ENCODE measurements around the gene DOCK7.
"Not testable (repeated sequence)": the region's sequence is repeated elsewhere in the genome, so short reads cannot be mapped to it uniquely, and the experiment has no call there.

DOCK7 gene

GRCh38 chr1:62612770-62613169, 75.4 kb downstream of the DOCK7 start:
- Mint-ChIP-seq H3K27ac (no peak overlapping the region), H3K4me1 (no peaks in the 10 kb centered on the region), H3K36me3 (no peaks in the 10 kb centered on the region), H3K27me3 (no peaks in the 10 kb centered on the region), H3K4me3 (no peak overlapping the region), H3K9me3 (no peaks in the 10 kb centered on the region)
- no peak for DNase-seq
- CTCF ChIA-PET: no interaction called here

DNA sequence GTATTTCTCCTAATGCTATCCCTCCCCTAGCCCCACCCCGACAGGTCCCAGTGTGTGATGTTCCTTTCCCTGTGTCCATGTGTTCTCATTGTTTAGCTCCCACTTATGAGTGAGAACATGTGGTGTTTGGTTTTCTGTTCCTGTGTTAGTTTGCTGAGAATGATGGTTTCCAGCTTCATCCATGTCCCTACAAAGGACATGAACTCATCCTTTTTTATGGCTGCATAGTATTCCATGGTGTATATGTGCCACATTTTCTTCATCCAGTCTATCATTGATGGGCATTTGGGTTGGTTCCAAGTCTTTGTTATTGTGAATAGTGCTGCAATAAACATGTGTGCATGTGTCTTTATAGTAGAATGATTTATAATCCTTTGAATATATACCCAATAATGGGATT, 77.6 kb downstream of the DOCK7 start:
- DNase-seq, H3K27ac Mint-ChIP-seq, H3K27me3 Mint-ChIP-seq, H3K9me3 Mint-ChIP-seq, H3K4me1 Mint-ChIP-seq, H3K4me3 Mint-ChIP-seq, CTCF ChIA-PET, H3K36me3 Mint-ChIP-seq: not testable (repeated sequence)

- CTCF ChIA-PET: no interaction called here
- Mint-ChIP-seq H3K9me3 (no peaks in the 10 kb centered on the region), H3K4me3 (no peak overlapping the region), H3K36me3 (no peaks in the 10 kb centered on the region), H3K27ac (no peak overlapping the region), H3K4me1 (no peaks in the 10 kb centered on the region), H3K27me3 (no peaks in the 10 kb centered on the region)
- DNase-seq: no peak
Measured at GRCh38 chr1:62608905-62609304, 79.3 kb downstream of the DOCK7 start.

DNA sequence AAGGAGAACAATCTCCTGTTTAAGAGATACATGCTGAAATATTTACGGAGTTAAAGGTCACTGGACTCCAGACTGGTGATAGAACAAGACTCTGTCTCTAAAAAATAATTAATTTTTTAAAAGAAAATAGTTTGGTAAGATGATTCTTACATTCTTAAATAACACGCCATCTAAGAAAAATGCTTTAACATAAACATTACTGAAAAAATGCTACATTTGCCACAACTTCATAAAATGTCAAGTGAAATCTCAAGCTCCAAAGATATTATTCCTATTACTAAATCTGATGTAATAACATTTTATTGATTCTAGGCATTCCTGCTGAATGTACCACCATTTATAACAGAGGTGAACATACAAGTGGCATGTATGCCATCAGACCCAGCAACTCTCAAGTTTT, 86.7 kb downstream of the DOCK7 start:
- CTCF ChIA-PET: no interaction called here
- Mint-ChIP-seq H3K27ac (no peak overlapping the region), H3K36me3 (no peaks in the 10 kb centered on the region), H3K4me1 (no peaks in the 10 kb centered on the region), H3K27me3 (no peaks in the 10 kb centered on the region), H3K4me3 (no peak overlapping the region), H3K9me3 (no peaks in the 10 kb centered on the region)
- no peak for DNase-seq

- Mint-ChIP-seq H3K27me3 (no peaks in the 10 kb centered on the region), H3K36me3 (no peaks in the 10 kb centered on the region), H3K27ac (no peak overlapping the region), H3K9me3 (no peaks in the 10 kb centered on the region), H3K4me3 (no peak overlapping the region), H3K4me1 (no peaks in the 10 kb centered on the region)
- no peak for DNase-seq
- CTCF ChIA-PET: no interaction called here
Measured at GRCh38 chr1:62599044-62599443, 89.1 kb downstream of the DOCK7 start.

- H3K27me3 Mint-ChIP-seq: no peaks in the 10 kb centered on the region
- DNase-seq: no peak
- H3K9me3 Mint-ChIP-seq: no peaks in the 10 kb centered on the region
- H3K4me1 Mint-ChIP-seq: no peaks in the 10 kb centered on the region
- H3K4me3 Mint-ChIP-seq: no peak within 1 kb of the TSS
- no peak within 1 kb of the TSS for H3K27ac Mint-ChIP-seq
- H3K36me3 Mint-ChIP-seq: no peaks in the 10 kb centered on the region
- CTCF ChIA-PET: no interaction called here
Measured at GRCh38 chr1:62597281-62597680, 90.9 kb downstream of the DOCK7 start, which contains the start of gene ANGPTL3. Gene ANGPTL3, plus strand, starts transcription at chr1:62597520. Its CDS starts 47 bp downstream, at chr1:62597567.

DNA sequence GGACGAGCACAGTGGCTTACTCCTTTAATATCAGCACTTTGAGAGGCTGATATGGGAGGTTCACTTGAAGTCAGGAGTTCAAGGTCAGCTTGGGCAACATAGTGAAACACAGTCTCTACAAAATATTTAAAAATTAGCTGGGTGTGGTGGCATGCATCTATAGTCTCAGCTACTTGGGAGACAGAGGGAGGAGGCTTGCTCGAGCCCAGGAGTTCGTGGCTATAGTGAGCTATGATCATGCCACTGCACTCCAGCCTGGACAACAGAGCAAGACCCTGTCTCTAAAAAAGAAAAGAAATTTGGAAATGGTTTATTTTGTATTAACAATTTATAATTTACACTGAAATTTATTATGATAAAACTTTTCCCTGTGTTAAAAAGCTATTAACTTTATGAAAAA, 92.5 kb downstream of the DOCK7 start:
- Mint-ChIP-seq H3K4me1 (no peaks in the 10 kb centered on the region), H3K9me3 (no peaks in the 10 kb centered on the region), H3K27ac (no peak overlapping the region), H3K4me3 (no peak overlapping the region), H3K27me3 (no peaks in the 10 kb centered on the region), H3K36me3 (no peaks in the 10 kb centered on the region)
- no peak for DNase-seq
- CTCF ChIA-PET: no interaction called here

GRCh38 chr1:62593825-62594394, 94.3 kb downstream of the DOCK7 start:
- DNase-seq: no peak
- Mint-ChIP-seq H3K4me1 (no peaks in the 10 kb centered on the region), H3K9me3 (no peaks in the 10 kb centered on the region), H3K4me3 (no peak overlapping the region), H3K27me3 (no peaks in the 10 kb centered on the region), H3K27ac (no peak overlapping the region), H3K36me3 (no peaks in the 10 kb centered on the region)
- CTCF ChIA-PET: no interaction called here

DNA sequence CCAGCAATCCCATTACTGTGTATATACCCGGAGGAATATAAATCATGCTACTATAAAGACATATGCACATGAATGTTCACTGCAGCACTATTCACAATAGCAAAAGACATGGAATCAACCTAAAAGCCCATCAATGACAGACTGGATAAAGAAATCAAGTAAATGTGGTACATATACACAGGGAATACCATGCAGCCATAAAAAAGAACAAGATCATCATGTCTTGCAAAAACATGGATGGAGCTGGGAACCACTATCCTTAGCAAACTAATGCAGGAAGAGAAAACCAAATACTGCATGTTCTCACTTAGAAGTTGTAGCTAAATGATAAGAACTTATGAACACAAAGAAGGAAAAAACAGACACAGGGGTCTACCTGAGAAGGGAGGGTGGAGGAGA, 97.2 kb downstream of the DOCK7 start:
- CTCF ChIA-PET: no interaction called here
- no peaks in the 10 kb centered on the region for H3K4me1 Mint-ChIP-seq
- no peaks in the 10 kb centered on the region for H3K9me3 Mint-ChIP-seq

GRCh38 chr1:62590255-62590969, 97.8 kb downstream of the DOCK7 start:
- no peak for DNase-seq
- CTCF ChIA-PET: interaction anchor here (0.5 kb wide), 1 partner anchor 201 kb away, joined by 3 read pairs; no protein-coding TSS in a partner anchor
- no peaks in the 10 kb centered on the region for H3K36me3 Mint-ChIP-seq
- H3K9me3 Mint-ChIP-seq: no peaks in the 10 kb centered on the region
- H3K4me3 Mint-ChIP-seq: no peak overlapping the region
- no peaks in the 10 kb centered on the region for H3K4me1 Mint-ChIP-seq
- H3K27ac Mint-ChIP-seq: no peak overlapping the region
- H3K27me3 Mint-ChIP-seq: no peaks in the 10 kb centered on the region

More for the DNA sequence above, 97.2 kb downstream of the DOCK7 start:
- no peaks in the 10 kb centered on the region for H3K36me3 Mint-ChIP-seq
- no peak for DNase-seq
- no peak overlapping the region for H3K27ac Mint-ChIP-seq
- H3K27me3 Mint-ChIP-seq: no peaks in the 10 kb centered on the region
- no peak overlapping the region for H3K4me3 Mint-ChIP-seq

DNA sequence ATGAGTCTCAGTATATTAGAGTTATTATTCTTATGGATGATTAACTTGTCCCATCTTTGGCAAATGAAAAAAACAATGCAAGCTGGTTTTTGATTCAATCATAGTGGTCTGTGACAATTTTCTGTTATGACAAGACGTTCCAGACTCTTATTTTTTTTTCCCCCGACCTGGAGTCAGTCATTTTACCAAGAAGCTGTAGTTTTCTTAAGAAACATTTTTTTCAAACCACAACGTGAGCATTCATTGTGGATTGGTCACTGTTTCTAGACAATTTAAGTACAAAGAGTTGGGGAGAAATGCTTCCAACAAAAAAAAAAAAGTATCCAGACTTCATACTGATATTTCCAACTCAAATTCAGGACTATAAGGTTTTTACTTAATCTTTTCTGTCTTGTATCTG, 98.9 kb downstream of the DOCK7 start:
- H3K4me1 Mint-ChIP-seq: no peaks in the 10 kb centered on the region
- DNase-seq: no peak
- CTCF ChIA-PET: no interaction called here

GRCh38 chr1:62588000-62588399, 100.2 kb downstream of the DOCK7 start:
- no peaks in the 10 kb centered on the region for H3K9me3 Mint-ChIP-seq
- no peaks in the 10 kb centered on the region for H3K27me3 Mint-ChIP-seq
- H3K36me3 Mint-ChIP-seq: no peaks in the 10 kb centered on the region
- H3K4me3 Mint-ChIP-seq: no peak overlapping the region
- CTCF ChIA-PET: no interaction called here
- H3K4me1 Mint-ChIP-seq: no peaks in the 10 kb centered on the region
- no peak overlapping the region for H3K27ac Mint-ChIP-seq
- no peak for DNase-seq

More for the DNA sequence above, 98.9 kb downstream of the DOCK7 start:
- Mint-ChIP-seq H3K9me3 (no peaks in the 10 kb centered on the region), H3K36me3 (no peaks in the 10 kb centered on the region), H3K27ac (no peak overlapping the region), H3K27me3 (no peaks in the 10 kb centered on the region), H3K4me3 (no peak overlapping the region)

- Mint-ChIP-seq H3K4me3 (no peak overlapping the region), H3K27me3 (no peaks in the 10 kb centered on the region), H3K9me3 (no peaks in the 10 kb centered on the region), H3K27ac (no peak overlapping the region), H3K4me1 (no peaks in the 10 kb centered on the region), H3K36me3 (no peaks in the 10 kb centered on the region)
- CTCF ChIA-PET: no interaction called here
- no peak for DNase-seq
Measured at GRCh38 chr1:62585469-62586155, 102.6 kb downstream of the DOCK7 start.

DNA sequence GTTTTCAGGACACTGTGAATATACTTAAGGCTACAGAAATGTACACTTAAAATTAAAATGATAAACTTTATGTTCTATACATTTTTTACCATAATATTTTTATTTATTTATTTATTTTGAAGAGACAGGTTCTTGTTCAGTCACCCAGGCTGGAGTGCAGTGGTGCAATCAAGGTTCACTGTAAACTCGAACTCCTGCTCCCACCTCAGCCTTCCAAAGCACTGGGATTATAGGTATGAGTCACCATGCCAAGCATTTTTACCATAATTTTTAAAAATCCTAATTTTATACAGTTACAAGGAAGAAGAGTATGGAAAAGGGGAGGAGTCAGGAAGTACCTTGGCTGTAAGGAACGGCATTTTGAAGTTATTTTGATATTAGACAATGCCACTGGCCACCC, 114.5 kb downstream of the DOCK7 start:
- CTCF ChIA-PET: no interaction called here
- no peaks in the 10 kb centered on the region for H3K4me1 Mint-ChIP-seq
- no peak for DNase-seq
- no peaks in the 10 kb centered on the region for H3K9me3 Mint-ChIP-seq
- no peaks in the 10 kb centered on the region for H3K36me3 Mint-ChIP-seq
- no peaks in the 10 kb centered on the region for H3K27me3 Mint-ChIP-seq
- H3K27ac Mint-ChIP-seq: no peak overlapping the region
- no peak overlapping the region for H3K4me3 Mint-ChIP-seq

- Mint-ChIP-seq H3K27ac (no peak overlapping the region), H3K4me3 (no peak overlapping the region), H3K36me3 (no peaks in the 10 kb centered on the region), H3K9me3 (peaks cover 4% of the 10 kb centered on the region), H3K4me1 (no peaks in the 10 kb centered on the region), H3K27me3 (no peaks in the 10 kb centered on the region)
- CTCF ChIA-PET: no interaction called here
- no peak for DNase-seq
Measured at GRCh38 chr1:62572476-62572875, 115.7 kb downstream of the DOCK7 start.

All from activated naive CD4-positive, alpha-beta T cell treated with anti-CD3 and anti-CD28 coated beads, Interleukin-2, amount 10 ng/mL, durations not matched to agents 7 days and 5 days (primary cell).